ENCODE measurements around the gene MBOAT2. TPM values are rescaled to one million over a fixed set of nuclear protein-coding genes. Genes with fewer than 3 reads are reported as not detected.

Gene MBOAT2
- total and polyA plus RNA-seq, 2 donors (not counting 1 experiment from before 2014, with no cell fraction given) = 0.24 to 1.3 TPM

GRCh38 chr2:9018109-9018508 lies 14.6 kb upstream of the MBOAT2 start:
- Histone ChIP-seq H3K36me3 (replicated peaks in 1 of 2; ENCODE audit: control extremely low read depth in 1 of 2, control insufficient read depth in 1 of 2, extremely low read depth in 1 of 2, insufficient read depth in 2 of 2, low read length in 1 of 2) (no peaks in the 10 kb centered on the region), H3K79me2 (ENCODE audit: control insufficient read depth, insufficient read depth, low read length) (no peaks in the 10 kb centered on the region), H3K27me3 (replicated peaks in 1 of 4; ENCODE audit: control extremely low read depth in 1 of 4, control insufficient read depth in 3 of 4, insufficient read depth in 4 of 4, low read length in 3 of 4) (peaks cover 0 to 2% (median 0%) of the 10 kb centered on the region in 4 experiments), H4K20me1 (ENCODE audit: control insufficient read depth, insufficient read depth, low read length, poor library complexity, severe bottlenecking) (no peaks in the 10 kb centered on the region), H3K27ac (ENCODE audit: low read length in 2 of 2) (no peak overlapping the region), H3K4me1 (ENCODE audit: control insufficient read depth in 2 of 2, insufficient read depth in 2 of 2, low read length in 2 of 2) (no peaks in the 10 kb centered on the region), H3K9me3 (ENCODE audit: control extremely low read depth in 1 of 3, control insufficient read depth in 2 of 3, insufficient read depth in 1 of 3, low read length in 2 of 3) (no peaks in the 10 kb centered on the region), H2AFZ (ENCODE audit: insufficient read depth, low read depth, low read length, poor library complexity, severe bottlenecking) (no peak overlapping the region), H3K4me2 (replicated peaks; ENCODE audit: low read depth, low read length, poor library complexity, severe bottlenecking) (no peak overlapping the region), H3K4me3 (ENCODE audit: control extremely low read depth in 1 of 5, extremely low read depth in 1 of 5, insufficient read depth in 1 of 5, low read depth in 2 of 5, low read length in 4 of 5) (no peak overlapping the region), H3K9ac (ENCODE audit: low read length) (no peak overlapping the region)
- intact Hi-C loops (cut with micrococcal nuclease) = no loop called here
- TF ChIP-seq, protein P1, sequence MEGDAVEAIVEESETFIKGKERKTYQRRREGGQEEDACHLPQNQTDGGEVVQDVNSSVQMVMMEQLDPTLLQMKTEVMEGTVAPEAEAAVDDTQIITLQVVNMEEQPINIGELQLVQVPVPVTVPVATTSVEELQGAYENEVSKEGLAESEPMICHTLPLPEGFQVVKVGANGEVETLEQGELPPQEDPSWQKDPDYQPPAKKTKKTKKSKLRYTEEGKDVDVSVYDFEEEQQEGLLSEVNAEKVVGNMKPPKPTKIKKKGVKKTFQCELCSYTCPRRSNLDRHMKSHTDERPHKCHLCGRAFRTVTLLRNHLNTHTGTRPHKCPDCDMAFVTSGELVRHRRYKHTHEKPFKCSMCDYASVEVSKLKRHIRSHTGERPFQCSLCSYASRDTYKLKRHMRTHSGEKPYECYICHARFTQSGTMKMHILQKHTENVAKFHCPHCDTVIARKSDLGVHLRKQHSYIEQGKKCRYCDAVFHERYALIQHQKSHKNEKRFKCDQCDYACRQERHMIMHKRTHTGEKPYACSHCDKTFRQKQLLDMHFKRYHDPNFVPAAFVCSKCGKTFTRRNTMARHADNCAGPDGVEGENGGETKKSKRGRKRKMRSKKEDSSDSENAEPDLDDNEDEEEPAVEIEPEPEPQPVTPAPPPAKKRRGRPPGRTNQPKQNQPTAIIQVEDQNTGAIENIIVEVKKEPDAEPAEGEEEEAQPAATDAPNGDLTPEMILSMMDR (IDR thresholded peaks at IDR 0.05) = no peak
- TF ChIP-seq EZH2 (IDR thresholded peaks at IDR 0.05; ENCODE audit: borderline replicate concordance, insufficient read depth, low read depth, low read length, poor library complexity, severe bottlenecking) = no peak
- ChIA-PET POLR2A (no interaction called here), CTCF (no interaction called here)
- no peak overlapping the region for H3K27ac Mint-ChIP-seq
- WGBS (ENCODE audit: insufficient coverage) = 70% methylated on average over 1 of the region's 3 CpGs
- DNase-seq (no peak), ATAC-seq (ENCODE audit: low read depth) (no peak)
- H3K27me3 Mint-ChIP-seq = peaks cover 24% of the 10 kb centered on the region
- H3K9me3 Mint-ChIP-seq (ENCODE audit: insufficient read depth) = no peaks in the 10 kb centered on the region
- H3K4me3 Mint-ChIP-seq = no peak overlapping the region
- no peaks in the 10 kb centered on the region for H3K4me1 Mint-ChIP-seq

DNA sequence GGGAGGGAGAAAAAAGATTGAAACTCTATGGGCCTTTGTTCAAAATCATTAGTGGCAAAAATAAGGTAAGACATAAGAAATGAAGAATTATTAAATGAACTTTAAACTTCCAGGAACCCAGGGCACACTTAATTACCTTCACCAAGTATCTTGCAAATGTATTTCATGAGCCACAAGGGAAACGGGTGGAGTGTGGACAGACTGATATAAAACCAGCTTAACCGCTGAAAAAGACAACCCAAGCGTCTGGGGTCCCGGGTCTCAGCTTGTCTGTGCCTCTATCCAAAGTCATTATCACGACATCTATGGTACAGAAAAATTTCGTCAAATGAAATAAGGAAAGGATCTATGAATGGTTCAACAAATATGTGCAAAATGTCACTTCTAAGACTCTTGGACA lies 13.9 kb upstream of the MBOAT2 start:
- peaks cover 22% of the 10 kb centered on the region for H3K27me3 Mint-ChIP-seq
- no peaks in the 10 kb centered on the region for H4K20me1 ChIP-seq (ENCODE audit: control insufficient read depth, insufficient read depth, low read length, poor library complexity, severe bottlenecking)

More for the DNA sequence above, 13.9 kb upstream of the MBOAT2 start:
- Mint-ChIP-seq H3K27ac (no peak overlapping the region), H3K4me3 (no peak overlapping the region), H3K4me1 (no peaks in the 10 kb centered on the region), H3K9me3 (ENCODE audit: insufficient read depth) (no peaks in the 10 kb centered on the region)
- peaks cover 0 to 2% (median 0%) of the 10 kb centered on the region in 4 experiments for H3K27me3 ChIP-seq (replicated peaks in 1 of 4; ENCODE audit: control extremely low read depth in 1 of 4, control insufficient read depth in 3 of 4, insufficient read depth in 4 of 4, low read length in 3 of 4)
- H3K4me3 ChIP-seq (ENCODE audit: control extremely low read depth in 1 of 5, extremely low read depth in 1 of 5, insufficient read depth in 1 of 5, low read depth in 2 of 5, low read length in 4 of 5) = no peak overlapping the region
- no peaks in the 10 kb centered on the region for H3K9me3 ChIP-seq (ENCODE audit: control extremely low read depth in 1 of 3, control insufficient read depth in 2 of 3, insufficient read depth in 1 of 3, low read length in 2 of 3)
- H3K9ac ChIP-seq (ENCODE audit: low read length) = no peak overlapping the region
- TF ChIP-seq, protein P1 (IDR thresholded peaks at IDR 0.05) = no peak
- no peak for TF ChIP-seq EZH2 (IDR thresholded peaks at IDR 0.05; ENCODE audit: borderline replicate concordance, insufficient read depth, low read depth, low read length, poor library complexity, severe bottlenecking)
- ATAC-seq (ENCODE audit: low read depth) (no peak), DNase-seq (no peak)
- no peak overlapping the region for H2AFZ ChIP-seq (ENCODE audit: insufficient read depth, low read depth, low read length, poor library complexity, severe bottlenecking)
- 96% methylated on average over 4 of the region's 6 CpGs for WGBS (ENCODE audit: insufficient coverage)
- ChIA-PET CTCF (no interaction called here), POLR2A (no interaction called here)
- no peaks in the 10 kb centered on the region for H3K36me3 ChIP-seq (replicated peaks in 1 of 2; ENCODE audit: control extremely low read depth in 1 of 2, control insufficient read depth in 1 of 2, extremely low read depth in 1 of 2, insufficient read depth in 2 of 2, low read length in 1 of 2)
- H3K27ac ChIP-seq (ENCODE audit: low read length in 2 of 2) = no peak overlapping the region
- H3K4me1 ChIP-seq (ENCODE audit: control insufficient read depth in 2 of 2, insufficient read depth in 2 of 2, low read length in 2 of 2) = no peaks in the 10 kb centered on the region
- H3K4me2 ChIP-seq (replicated peaks; ENCODE audit: low read depth, low read length, poor library complexity, severe bottlenecking) = no peak overlapping the region
- intact Hi-C loops (cut with micrococcal nuclease) = no loop called here
- no peaks in the 10 kb centered on the region for H3K79me2 ChIP-seq (ENCODE audit: control insufficient read depth, insufficient read depth, low read length)

Data from B cell (primary cell).